Cortex of kidney (tissue), 1 donor: ENCODE results near the gene TMEM44.
"Not testable (repeated sequence)": the region's sequence is repeated elsewhere in the genome, so short reads cannot be mapped to it uniquely, and the experiment has no call there.

Source experiments
- DNase-seq: peaks from one replicate; lab custom pipeline; 2025; lab: John Stamatoyannopoulos, UW

TMEM44 gene

DNA sequence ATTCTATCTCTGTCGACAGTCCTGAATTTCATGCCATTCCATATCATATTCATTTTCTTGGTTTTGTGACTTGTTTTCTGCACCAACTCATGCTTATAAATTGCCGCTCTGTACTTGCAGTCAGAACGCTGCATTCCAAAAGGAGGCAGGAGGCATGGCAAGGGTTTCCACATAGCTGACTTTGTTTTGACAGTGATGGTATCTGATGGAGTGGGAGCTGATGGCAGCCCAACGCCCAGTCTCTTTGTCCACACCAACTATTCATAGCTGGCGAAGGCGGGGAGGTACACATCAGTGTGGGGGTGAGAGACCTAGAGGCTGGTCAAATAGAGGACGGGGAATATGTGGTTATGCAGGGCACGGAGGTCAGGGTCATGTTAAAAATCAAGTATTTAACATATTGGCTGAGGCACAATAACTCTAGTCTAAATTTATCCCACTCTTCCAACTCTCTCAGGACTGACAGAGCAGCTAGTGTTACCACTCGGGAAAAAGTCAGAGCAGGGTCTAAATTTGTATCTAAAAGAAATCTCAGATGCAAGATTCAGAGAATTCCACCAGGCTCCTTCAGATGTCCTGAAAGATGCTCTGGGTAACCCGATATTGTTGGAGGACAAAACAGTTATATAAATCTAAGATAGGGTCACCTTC lies 78.6 kb downstream of the TMEM44 start:
- DNase-seq, result no peak

DNA sequence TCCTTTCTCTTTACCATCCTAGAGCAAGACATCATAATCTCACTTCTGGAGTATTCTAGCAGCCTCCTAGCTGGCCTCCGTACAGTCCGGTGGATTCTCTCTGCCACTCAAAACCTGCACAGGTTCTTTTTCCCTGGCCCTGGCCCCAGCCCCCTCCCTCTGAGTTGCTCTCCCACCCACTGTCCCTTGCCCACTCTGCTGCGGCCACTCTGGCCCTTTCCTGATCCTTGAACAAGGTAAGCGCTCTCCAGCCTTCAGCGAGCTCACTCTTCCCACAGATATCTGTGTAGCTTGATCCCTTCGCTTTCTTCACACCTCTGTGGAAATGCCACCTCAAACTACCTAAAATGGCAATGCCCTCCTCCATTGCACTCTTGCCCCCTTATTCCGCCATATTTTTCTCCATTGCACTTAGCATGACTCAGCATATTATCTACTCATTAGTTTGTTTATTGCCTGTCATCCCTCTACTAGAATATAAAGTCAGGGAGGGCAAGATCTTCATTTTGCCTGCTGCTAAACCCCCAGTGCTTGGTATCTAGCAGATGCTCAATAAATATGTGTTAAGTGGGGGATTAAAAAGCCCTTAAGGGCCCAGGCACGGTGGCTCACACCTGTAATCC lies 80.8 kb downstream of the TMEM44 start:
- no peak for DNase-seq

DNA sequence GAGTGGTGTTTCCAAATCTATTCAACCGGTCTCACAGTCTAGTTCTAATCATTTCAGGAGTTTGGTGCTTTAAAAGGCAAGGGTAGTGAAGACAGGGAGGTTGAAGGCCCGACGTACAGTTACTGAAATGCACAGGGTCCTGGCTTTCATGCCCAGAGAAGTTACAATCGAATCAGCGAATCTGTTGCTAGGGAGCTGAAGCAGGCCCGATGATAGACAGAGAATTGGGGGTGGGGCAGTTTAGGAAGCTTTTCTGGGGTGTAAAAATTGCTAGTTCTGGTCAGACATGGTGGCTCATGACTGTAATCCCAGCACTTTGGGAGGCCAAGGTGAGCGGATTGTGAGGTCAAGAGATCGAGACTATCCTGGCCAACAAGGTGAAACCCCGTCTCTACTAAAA lies 83.4 kb downstream of the TMEM44 start:
- no peak for DNase-seq

GRCh38 chr3:194548346-194549321 lies 84.6 kb downstream of the TMEM44 start:
- no peak for DNase-seq

- no peak for DNase-seq
These were observed 86.2 kb downstream of the TMEM44 start for GRCh38 chr3:194547042-194547441.

DNA sequence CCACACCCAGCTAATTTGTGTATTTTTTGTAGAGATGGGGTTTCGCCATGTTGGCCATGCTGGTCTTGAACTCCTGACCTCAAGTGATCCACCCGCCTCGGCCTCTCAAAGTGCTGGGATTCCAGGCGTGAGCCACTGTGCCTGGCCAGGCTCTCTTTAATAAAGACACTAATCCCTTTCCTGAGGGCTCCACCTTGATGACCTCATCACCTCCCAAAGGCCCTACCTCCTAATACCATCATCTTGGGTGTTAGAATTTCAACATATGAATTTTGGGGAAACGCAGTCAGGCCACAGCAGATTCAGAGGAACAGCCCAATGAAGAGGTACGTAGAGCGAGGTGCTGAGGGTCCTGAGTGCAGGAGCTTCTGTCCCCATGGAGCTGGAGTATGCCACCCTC lies 87.7 kb downstream of the TMEM44 start:
- DNase-seq, result not testable (repeated sequence)

DNA sequence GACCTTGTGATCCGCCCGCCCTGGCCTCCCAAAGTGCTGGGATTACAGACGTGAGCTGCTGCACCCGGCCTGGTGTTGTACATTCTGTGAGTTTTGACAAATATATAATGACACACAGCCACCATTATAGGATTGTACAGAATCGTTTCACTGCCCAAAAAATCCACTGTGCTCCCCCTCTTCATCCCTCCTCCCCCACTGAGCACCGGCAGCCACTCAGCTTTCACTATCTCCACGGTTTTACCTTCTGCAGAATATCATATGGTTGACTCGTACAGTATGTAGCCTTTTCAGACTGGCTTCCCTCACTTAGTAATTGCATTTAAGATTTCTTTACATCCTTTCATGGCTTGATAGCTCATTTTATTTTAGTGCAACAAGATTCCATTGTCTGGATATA lies 89.7 kb downstream of the TMEM44 start:
- no peak for DNase-seq

DNA sequence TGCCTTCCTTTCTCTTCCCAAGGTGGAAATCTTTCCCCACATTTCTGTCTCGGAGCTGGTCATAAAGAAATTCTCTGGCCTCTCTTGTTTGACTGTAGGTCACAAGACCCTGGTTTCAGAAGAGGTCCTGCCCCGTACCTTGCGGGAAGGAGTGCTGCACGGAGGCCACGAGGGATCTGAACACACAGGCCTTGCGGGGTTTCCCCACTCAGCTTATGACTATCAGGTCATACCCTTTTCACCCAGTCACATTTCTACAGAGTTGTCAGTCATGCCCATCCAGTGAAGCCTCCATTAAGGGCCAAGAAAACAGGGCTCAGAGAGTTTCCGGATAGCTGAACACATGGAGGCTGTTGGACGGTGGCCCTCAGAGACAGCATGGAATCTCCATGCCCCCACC lies 91.7 kb downstream of the TMEM44 start:
- DNase-seq, result no peak

- no peak for DNase-seq
These were observed 92.8 kb downstream of the TMEM44 start for GRCh38 chr3:194540274-194540905.

DNA sequence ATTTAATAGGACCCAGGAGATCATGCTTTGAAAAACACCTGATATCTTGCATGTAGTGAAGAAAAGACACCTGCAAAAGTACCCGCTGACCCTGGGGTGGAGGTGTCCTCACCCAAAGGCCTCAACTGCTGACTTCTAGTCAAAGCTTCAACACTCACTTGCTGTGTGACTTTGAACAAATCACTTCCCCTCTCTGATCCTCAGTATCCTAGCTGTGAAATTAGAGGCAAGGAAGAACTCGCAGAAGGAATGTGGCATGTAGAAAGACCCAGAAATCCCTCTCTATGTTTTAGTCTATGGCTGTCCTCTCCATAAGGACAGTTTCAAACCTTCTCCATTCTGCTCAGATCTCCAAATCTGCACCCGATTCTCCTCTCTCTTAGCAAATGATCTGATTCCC lies 93.7 kb downstream of the TMEM44 start:
- no peak for DNase-seq

GRCh38 chr3:194537732-194538247 lies 95.4 kb downstream of the TMEM44 start:
- DNase-seq, result no peak
